GM12875 (cell line): ENCODE measurements around the gene C4orf50.

Experiments
- H3K4me3 ChIP-seq: one replicate; pipeline ENCODE4 v1.5.1; 2011; ENCODE audit warnings: low read depth, low read length, control low read depth
- TF ChIP-seq, protein P1 (sequence below): IDR thresholded peaks from 2 replicates; pipeline ENCODE4 v1.5.1; 2011; ENCODE audit warnings: low read depth, mild to moderate bottlenecking, control low read depth, inconsistent platforms, low read length, moderate library complexity, borderline replicate concordance; ENCODE audit not compliant: insufficient read depth

C4orf50 gene

DNA sequence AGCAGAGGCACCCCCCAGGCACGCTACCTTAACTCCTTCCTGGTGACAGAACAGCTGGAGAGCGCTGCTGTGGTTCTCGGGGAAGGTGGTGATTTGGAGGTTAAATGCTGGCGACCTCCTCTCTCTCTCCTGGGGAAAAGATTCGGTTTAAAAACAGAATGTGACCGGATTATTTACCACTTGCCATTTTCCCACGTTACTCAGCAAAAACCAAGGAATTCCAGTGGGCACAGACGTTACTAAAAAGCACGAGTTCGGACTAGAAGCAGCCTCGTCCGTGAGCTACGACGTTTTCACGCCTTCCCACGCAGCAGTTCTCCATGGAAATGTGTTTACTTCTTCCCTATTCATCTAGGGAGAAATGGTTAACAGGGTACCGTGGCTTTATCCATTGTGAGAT, 32.3 kb upstream of the C4orf50 start:
- no peak overlapping the region for H3K4me3 ChIP-seq
- TF ChIP-seq, protein P1, sequence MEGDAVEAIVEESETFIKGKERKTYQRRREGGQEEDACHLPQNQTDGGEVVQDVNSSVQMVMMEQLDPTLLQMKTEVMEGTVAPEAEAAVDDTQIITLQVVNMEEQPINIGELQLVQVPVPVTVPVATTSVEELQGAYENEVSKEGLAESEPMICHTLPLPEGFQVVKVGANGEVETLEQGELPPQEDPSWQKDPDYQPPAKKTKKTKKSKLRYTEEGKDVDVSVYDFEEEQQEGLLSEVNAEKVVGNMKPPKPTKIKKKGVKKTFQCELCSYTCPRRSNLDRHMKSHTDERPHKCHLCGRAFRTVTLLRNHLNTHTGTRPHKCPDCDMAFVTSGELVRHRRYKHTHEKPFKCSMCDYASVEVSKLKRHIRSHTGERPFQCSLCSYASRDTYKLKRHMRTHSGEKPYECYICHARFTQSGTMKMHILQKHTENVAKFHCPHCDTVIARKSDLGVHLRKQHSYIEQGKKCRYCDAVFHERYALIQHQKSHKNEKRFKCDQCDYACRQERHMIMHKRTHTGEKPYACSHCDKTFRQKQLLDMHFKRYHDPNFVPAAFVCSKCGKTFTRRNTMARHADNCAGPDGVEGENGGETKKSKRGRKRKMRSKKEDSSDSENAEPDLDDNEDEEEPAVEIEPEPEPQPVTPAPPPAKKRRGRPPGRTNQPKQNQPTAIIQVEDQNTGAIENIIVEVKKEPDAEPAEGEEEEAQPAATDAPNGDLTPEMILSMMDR: no peak

DNA sequence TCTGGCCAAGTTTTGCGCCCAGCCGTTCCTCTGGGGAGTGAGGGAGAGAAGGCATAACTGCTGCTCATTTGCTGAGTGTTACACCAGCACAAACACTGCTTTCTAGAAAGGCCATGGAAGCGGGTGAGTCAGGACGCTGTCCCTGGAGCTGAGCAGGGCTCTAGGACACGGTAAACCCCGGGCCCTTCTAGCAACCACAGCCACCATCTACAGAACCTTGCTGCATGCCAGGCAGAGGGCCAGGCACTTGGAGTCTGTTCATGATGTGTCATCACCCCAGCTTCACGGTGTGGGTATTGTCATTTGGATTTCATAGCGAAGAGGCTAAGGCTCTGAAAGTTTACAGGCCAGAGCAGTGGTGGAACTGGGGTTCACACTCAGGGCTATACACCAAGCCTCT, 31.8 kb upstream of the C4orf50 start:
- no peak overlapping the region for H3K4me3 ChIP-seq
- TF ChIP-seq, protein P1: no peak

DNA sequence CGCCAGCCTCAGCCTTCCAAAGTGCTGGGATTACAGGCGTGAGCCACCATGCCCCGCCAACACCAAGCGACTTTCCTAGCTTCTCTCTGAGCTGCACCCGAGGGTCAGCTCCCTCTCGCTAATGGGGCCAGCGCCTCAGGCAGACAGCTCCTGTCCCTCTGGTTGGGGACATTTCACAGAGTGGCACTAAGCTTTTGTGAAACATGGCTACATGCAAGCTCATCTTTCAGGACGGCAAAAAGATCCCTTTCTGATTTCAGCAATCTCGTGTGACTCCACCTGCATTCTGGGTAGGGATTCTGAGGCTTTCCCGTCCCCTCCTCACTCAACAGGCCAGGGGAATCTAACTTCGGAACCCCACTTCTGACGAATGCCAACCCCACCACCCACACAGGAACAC, 31.0 kb upstream of the C4orf50 start:
- no peak overlapping the region for H3K4me3 ChIP-seq
- TF ChIP-seq, protein P1: no peak

DNA sequence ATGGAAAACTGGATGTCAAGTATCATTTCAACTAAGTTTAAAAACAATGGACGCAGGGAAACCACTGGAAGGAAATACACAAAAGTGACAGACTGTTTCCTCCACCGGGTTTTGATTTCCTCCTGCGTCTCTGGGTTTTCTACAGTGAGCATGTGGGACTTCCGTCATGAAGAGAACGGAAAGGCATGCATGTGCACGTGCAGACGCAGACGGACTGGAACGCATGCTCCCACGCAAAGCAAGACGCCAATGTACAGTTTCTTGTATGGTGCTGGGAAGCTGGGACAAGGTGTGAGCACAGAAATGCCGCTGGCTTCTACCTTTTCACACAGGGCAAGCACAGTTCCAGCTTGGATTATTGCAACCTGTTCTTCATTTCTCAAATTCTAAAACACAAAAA, 30.3 kb upstream of the C4orf50 start:
- TF ChIP-seq, protein P1: no peak
- H3K4me3 ChIP-seq: no peak overlapping the region

DNA sequence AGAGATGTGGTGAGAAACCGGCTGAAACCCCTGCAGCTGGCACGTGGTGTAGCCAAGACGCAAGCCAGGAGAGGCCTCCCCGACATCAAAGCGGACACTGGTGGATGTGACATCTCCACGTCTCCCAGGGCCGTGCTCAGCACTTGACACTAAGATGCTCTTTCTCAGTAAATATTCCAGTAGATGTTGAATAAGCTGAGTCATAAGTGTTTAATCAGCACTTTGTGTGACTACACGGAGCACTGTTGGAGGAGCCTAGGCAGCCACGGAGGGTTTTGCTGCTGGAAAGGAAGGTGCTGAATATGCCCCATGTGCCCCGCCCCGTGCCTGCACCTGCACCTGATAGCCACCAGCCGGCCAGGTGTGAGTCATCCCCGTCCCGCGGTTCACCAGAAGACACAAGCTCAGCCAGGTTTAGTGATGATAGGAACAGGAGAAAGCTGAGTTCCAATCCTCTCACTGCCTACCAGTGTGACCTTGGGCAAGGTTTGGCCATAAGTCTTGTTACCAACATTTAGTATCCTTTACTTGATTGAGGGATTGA, 29.0 kb upstream of the C4orf50 start:
- TF ChIP-seq, protein P1: no peak
- no peak overlapping the region for H3K4me3 ChIP-seq

DNA sequence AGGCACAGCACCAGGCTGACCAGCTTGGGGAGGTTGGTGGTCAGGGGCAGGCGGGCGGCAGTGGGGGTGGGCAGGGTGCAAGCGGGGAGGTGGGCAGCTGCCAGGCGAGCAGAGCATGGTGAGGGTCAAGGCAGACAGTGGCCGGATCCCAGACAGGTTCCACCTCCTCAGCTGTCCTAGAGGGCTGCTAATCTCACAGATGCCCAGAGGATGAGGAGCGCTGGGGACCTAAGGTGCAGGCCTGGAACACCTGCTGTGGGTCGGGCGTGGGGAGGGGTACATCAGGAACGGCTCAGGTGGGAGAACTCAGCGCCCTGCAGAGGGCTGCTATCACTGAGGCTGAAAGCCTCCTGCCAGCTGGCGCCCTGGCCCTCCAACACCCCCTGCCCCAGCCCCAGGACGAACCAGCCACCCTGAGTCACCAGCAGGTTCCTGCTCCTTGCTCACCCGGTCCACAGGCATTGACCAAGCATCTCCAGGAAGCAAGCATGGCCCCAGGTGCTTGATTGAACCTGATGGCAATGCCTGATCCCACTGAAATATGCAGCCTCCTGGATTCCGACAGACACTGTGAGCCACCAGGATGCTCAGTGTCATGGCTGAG, 28.4 kb upstream of the C4orf50 start:
- TF ChIP-seq, protein P1: no peak
- H3K4me3 ChIP-seq: no peak overlapping the region

DNA sequence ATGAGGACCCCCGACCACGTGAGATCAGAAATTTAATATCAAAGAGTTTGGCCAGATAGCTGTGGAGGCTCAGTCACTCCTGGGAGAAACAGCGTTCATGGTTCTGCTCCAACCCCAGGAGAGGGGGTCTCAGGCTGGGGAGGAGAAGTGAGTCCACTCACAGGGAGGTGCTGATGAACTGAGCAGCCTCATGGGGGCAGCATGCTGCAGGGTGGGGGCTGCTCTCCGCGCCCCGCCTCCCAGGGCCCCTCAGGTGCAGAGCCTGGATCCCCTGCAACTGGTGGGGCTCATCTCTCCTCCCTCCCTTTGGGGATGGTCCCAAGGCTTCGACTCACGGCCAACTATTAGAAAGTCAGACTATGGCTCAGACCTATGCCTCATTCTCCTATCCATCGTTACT, 26.6 kb upstream of the C4orf50 start:
- TF ChIP-seq, protein P1: peak; percentile 27; the same call in 1 of the 2 replicates

More for the DNA sequence above, 26.6 kb upstream of the C4orf50 start:
- H3K4me3 ChIP-seq: no peak overlapping the region
